IgD-negative memory B cell (primary cell): Measurements from ENCODE around the gene TMEM150A. TPM values are rescaled to one million over a fixed set of nuclear protein-coding genes. Genes with fewer than 3 reads are reported as not detected.
"Not testable (repeated sequence)": the region's sequence is repeated elsewhere in the genome, so short reads cannot be mapped to it uniquely, and the experiment has no call there.

Source experiments
- H3K27ac Mint-ChIP-seq, 3 donors: one replicate each; pipeline ENCODE4 v1.8.0; 2020 to 2022; ENCODE audit warnings: mild to moderate bottlenecking in 3 of 3, mixed read lengths in 3 of 3, moderate library complexity in 1 of 3
- H3K27me3 Mint-ChIP-seq: one replicate; pipeline ENCODE4 v1.8.0; 2021; ENCODE audit warnings: mixed read lengths
- H3K36me3 Mint-ChIP-seq: one replicate; pipeline ENCODE4 v1.8.0; 2020; ENCODE audit warnings: mild to moderate bottlenecking, mixed read lengths
- H3K4me1 Mint-ChIP-seq, 3 donors: one replicate each; pipeline ENCODE4 v1.8.0; 2020 to 2022; ENCODE audit warnings: mixed read lengths in 3 of 3, mild to moderate bottlenecking in 1 of 3
- H3K4me3 Mint-ChIP-seq, 4 donors: one replicate each; pipeline ENCODE4 v1.8.0; 2020 to 2022; ENCODE audit warnings: mild to moderate bottlenecking in 4 of 4, mixed read lengths in 4 of 4, moderate library complexity in 3 of 4
- H3K9me3 Mint-ChIP-seq, 3 donors: one replicate each; pipeline ENCODE4 v1.8.0; 2020 to 2021; ENCODE audit warnings: mixed read lengths in 3 of 3, mild to moderate bottlenecking in 1 of 3
- polyA plus RNA-seq: library from polyadenylated mRNA; unstranded; fragments of 300-500 nt; fragmentation: Illumina TruSeq; gene quantifications from one replicate; pipeline ENCODE4 v1.2.3, GENCODE V29; 2021

The TMEM150A gene
- polyA plus RNA-seq, 1 donor from 2014 or later = 13.4 TPM

DNA sequence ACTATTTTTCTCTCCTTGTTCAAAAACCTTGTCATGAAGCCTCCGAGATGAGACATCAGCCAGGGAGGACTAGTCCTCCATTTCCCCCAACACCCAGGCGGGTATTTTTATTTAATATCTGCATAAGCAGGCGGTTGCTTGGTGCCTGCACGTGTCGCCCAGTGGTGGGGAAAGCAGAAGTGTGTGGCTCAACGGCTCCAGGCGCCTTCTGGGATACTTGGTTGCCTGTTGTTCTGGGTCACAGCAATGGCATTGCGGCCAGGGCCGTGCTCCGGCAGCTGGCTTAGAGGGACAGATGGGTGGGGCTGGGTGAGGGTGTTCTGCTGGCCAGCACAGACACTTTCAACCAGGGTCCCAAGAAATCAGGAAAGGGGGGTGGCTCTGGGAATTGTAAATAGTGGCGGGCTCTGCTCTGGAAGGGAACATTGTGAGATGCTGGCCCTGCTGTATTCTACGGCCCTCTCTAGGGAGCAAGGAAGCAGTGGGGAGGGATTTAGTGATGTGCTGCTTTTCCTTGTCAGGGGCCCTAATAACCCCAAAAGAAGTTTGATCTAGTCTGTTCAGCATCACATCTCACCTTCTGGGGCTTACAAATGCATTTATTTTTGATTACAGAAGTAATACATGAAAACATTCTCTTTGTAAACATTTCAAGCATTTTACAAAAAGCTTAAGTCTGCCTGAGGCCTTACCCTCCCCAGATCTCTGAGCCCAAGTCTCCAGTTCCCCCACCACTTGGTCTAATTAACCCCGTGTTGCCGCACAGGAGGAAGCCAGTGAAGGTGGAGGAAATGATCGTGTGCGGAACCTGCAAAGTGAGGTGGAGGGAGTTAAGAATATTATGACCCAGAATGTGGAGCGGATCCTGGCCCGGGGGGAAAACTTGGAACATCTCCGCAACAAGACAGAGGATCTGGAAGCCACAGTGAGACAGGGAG, 24.0 kb downstream of the TMEM150A start:
- H3K4me1 Mint-ChIP-seq = peaks cover 18 to 28% (median 20%) of the 10 kb centered on the region in 3 donors
- peaks cover 8% of the 10 kb centered on the region for H3K36me3 Mint-ChIP-seq
- H3K27ac Mint-ChIP-seq = peak overlapping the region; percentile 62 to 96 (median 95)
- peak overlapping the region; percentile 88 to 99 (median 92) for H3K4me3 Mint-ChIP-seq
- no peaks in the 10 kb centered on the region for H3K27me3 Mint-ChIP-seq
- H3K9me3 Mint-ChIP-seq = no peaks in the 10 kb centered on the region

DNA sequence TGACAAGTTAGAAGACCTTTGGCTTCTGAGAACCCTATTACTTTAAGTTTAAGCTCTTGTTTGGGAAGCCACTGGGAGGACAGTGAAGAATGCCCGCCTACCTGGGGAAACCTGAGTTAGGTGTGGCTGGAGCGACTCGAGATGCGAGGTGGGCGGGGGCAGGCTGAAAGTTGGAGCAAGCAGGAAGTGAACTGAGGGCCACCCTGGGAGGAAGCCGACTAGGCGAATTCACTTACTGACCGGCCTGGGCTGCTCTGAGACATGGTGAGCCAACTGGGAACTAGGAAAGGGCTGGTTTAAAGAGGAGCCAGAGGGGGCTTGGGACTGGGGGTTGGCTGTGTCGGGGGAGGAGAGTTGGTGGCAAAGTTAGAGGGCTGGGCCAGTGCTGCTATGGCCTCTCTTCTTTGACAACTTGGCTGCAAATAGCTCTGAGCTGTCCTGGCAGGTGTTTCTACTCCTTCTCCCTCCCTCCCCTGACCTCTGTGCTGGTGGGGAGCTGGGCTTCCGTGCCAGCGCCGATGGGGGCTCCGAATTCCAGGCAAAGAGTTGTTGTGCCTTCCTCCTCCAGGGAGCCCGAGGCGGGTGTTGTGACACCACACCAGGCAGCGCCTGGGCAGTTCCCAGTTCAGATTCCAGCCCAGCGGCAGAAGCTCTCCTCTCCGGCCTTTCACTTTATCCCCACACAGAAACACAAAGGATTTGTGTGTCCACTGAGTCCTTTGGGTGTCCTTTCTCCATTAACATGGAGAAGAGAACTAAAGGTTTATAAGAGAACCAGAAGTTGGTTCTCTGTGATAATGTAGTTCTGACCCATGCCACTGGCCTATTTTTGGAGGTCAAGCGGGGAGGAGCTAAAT, 24.9 kb downstream of the TMEM150A start, which contains the start of gene VAMP8:
Gene VAMP8, plus strand, starts transcription at position 201 of the 857 bp plus-strand sequence. Its CDS starts 61 bp downstream, at position 262.
- Mint-ChIP-seq H3K27me3 (no peaks in the 10 kb centered on the region), H3K9me3 (no peaks in the 10 kb centered on the region), H3K4me1 (peaks cover 16 to 26% (median 18%) of the 10 kb centered on the region in 3 donors), H3K4me3 (peak within 1 kb of the TSS; percentile 88 to 99 (median 92)), H3K27ac (peak within 1 kb of the TSS; percentile 62 to 96 (median 95)), H3K36me3 (peaks cover 7% of the 10 kb centered on the region)

GRCh38 chr2:85577063-85577385, 25.5 kb downstream of the TMEM150A start:
- peak overlapping the region; percentile 62 to 96 (median 95) for H3K27ac Mint-ChIP-seq

DNA sequence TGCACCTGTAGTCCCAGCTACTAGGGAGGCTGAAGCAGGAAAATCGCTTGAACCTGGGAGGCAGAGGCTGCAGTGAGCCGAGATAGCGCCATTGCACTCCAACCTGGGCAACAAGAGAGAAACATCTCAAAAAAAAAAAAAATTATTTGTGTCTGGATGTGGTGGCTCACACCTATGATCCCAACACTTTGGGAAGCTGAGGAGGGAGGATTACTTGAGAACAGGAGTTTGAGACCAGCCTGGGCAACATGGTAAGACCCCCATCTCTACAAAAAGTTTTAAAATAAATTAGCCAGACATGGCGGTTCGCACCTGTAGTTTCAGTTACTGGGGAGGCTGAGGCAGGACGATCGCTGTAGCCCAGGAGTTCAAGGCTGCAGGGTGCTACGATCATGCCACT, 26.8 kb downstream of the TMEM150A start:
- Mint-ChIP-seq H3K9me3 (no peaks in the 10 kb centered on the region), H3K36me3 (peaks cover 2% of the 10 kb centered on the region), H3K4me3 (peak overlapping the region in 1 of 4 donors; percentile 88), H3K27ac (no peak overlapping the region), H3K4me1 (peaks cover 15 to 20% (median 18%) of the 10 kb centered on the region in 3 donors), H3K27me3 (no peaks in the 10 kb centered on the region)

More at GRCh38 chr2:85577063-85577385, 25.5 kb downstream of the TMEM150A start:
- H3K4me3 Mint-ChIP-seq = peak overlapping the region; percentile 88 to 99 (median 92)
- peaks cover 16 to 25% (median 18%) of the 10 kb centered on the region in 3 donors for H3K4me1 Mint-ChIP-seq
- no peaks in the 10 kb centered on the region for H3K9me3 Mint-ChIP-seq
- no peaks in the 10 kb centered on the region for H3K27me3 Mint-ChIP-seq
- H3K36me3 Mint-ChIP-seq = peaks cover 6% of the 10 kb centered on the region

DNA sequence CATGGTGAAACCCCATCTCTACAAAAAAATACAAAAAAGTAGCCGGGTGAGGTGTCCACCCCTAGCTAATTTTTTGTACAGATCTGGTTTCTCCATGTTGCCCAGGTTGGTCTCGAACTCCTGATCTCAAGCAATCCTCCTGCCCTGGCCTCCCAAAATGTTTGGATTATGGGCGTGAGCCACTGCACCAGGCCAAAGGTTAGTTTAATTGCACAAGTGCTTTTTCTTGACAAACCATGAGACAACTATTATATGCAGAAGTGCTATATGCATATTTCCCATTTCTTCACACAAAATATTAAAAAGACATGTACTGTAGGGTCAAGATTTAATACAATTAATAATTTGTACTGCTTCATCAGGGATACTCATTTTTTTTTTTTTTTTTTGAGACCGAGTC, 36.2 kb downstream of the TMEM150A start:
- H3K27me3 Mint-ChIP-seq = peaks cover 1% of the 10 kb centered on the region
- H3K4me1 Mint-ChIP-seq = peaks cover 7 to 12% (median 9%) of the 10 kb centered on the region in 3 donors
- H3K4me3 Mint-ChIP-seq = no peak overlapping the region
- H3K36me3 Mint-ChIP-seq = peaks cover 2% of the 10 kb centered on the region
- H3K27ac Mint-ChIP-seq = peak overlapping the region in 1 of 3 donors; percentile 5
- no peaks in the 10 kb centered on the region for H3K9me3 Mint-ChIP-seq

GRCh38 chr2:85564144-85564563, 38.3 kb downstream of the TMEM150A start:
- peak overlapping the region in 3 of 4 donors; percentile 41 to 67 (median 52) for H3K4me3 Mint-ChIP-seq
- no peaks in the 10 kb centered on the region for H3K9me3 Mint-ChIP-seq
- H3K4me1 Mint-ChIP-seq = peaks cover 17 to 22% (median 19%) of the 10 kb centered on the region in 3 donors
- H3K27ac Mint-ChIP-seq = peak overlapping the region; percentile 14 to 42 (median 18)
- H3K36me3 Mint-ChIP-seq = peaks cover 2% of the 10 kb centered on the region
- H3K27me3 Mint-ChIP-seq = no peaks in the 10 kb centered on the region

DNA sequence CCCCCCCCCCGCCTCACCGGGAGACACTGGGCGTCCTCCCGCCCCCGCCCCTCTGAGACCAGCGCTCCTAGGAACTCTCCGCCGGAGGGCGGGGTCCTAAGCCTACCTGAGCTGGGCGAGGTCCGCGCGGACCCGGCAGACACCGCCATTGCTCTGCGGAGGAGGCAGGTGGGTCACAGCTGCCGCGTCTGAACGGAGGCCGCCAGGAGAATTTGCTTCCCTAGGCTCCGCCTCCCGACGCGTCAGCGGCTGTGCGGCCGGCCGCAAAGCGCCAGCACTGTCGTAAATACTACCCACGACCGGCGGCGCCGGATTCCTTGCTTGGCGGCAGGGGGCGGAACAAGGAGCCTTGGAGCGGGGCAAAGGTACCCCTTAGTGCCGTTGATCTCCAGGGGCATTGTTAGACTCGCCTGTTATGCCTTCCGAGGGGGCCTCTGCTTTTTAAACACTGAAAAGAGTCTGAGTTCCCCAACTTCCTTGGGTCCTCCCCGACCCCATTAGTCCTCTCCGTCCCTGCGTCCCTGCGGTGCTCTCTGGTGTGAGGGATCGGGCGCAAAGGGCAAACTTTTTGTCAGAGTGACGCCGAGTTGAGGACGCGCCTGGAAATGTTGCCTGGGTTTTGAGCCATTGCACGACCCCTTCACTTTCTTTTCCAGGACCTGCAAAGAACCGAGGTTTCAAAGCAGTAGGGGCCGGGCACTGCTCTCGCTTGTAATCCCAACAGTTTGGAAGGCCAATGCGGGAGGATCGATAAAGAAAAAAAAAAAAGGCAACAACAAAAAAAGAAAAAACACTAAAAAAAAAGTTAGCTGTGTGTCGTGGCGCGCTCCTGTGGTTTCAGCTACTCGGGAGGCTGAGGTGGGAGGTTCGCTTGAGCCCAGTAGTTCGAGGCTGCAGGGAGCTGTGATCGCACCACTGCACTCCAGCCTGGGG, 41.0 kb downstream of the TMEM150A start, which contains the start of gene GGCX:
Gene GGCX, minus strand, starts transcription at position 214 of the 933 bp plus-strand sequence. Its CDS starts 65 bp downstream, at position 149.
- Mint-ChIP-seq H3K9me3 (no peaks in the 10 kb centered on the region), H3K4me1 (peaks cover 17 to 22% (median 21%) of the 10 kb centered on the region in 3 donors)

DNA sequence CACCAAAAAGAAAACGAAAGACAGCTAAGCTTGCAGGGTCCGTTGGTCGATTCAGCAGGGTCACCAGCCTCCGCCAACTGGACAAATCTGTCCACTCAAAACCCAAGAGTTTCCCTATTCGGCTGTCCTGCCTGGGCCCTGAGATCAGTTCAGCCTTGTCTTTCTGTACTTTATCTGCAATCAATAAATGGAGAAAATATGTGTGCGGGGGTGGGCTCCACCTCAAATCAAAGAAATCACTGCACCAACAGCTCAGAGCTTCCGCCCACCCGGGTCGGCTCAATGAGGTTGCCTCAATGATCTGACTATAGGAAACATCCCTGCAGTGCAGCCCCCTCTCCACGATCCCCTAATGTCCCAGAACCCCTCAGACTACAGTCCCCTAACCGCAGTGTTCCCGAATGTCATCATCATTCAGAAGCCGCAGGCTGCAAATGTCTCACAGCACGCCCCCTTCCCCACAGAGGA, 41.7 kb downstream of the TMEM150A start:
- H3K27ac Mint-ChIP-seq = peak overlapping the region; percentile 91 to 94 (median 92)
- peak overlapping the region; percentile 96 to 97 (median 96) for H3K4me3 Mint-ChIP-seq
- no peaks in the 10 kb centered on the region for H3K9me3 Mint-ChIP-seq
- H3K4me1 Mint-ChIP-seq = peaks cover 17 to 22% (median 21%) of the 10 kb centered on the region in 3 donors
- peaks cover 4% of the 10 kb centered on the region for H3K36me3 Mint-ChIP-seq
- H3K27me3 Mint-ChIP-seq = no peaks in the 10 kb centered on the region

More for the DNA sequence above, 41.0 kb downstream of the TMEM150A start, which contains the start of gene GGCX:
- Mint-ChIP-seq H3K27me3 (no peaks in the 10 kb centered on the region), H3K27ac (peak within 1 kb of the TSS; percentile 91 to 95 (median 94)), H3K36me3 (peaks cover 5% of the 10 kb centered on the region), H3K4me3 (peak within 1 kb of the TSS; percentile 96 to 97 (median 96))

DNA sequence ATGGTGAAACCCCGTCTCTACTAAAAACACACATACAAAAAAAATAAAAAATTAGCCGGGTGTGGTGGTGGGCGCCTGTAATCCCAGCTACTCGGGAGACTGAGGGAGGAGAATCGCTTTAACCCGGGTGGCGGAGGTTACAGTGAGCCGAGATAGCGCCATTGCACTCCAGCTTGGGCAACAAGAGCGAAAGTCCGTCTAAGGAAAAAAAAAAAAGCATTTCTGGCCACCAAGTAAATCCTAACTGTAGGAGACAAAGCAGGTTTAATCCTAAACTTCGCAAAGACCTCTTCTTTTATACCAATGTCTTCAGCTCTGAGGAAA, 42.1 kb downstream of the TMEM150A start:
- H3K4me1 Mint-ChIP-seq = peaks cover 17 to 22% (median 21%) of the 10 kb centered on the region in 3 donors
- not testable (repeated sequence) for H3K9me3 Mint-ChIP-seq, H3K36me3 Mint-ChIP-seq, H3K27me3 Mint-ChIP-seq
- H3K27ac Mint-ChIP-seq = peak overlapping the region; percentile 91 to 94 (median 92)
- peak overlapping the region; percentile 96 to 97 (median 96) for H3K4me3 Mint-ChIP-seq

DNA sequence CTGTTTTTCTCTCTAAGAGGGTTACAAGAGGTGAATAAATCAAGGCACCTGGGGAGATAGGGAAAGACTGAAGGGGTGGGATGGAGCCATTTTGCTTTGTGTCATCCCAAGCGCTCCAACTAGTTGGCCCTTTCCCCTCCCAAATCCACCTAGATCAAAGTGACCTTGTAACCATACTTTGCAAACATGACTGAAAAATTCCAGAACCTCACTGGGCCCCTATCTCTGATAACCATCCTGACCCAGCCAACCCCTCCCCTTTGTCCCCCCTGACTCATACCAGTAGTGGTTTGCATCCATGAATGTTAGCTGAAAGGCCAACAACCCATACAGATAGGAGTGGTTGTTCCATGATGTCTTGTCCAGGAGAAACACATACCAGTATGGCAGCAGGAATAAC, 44.3 kb downstream of the TMEM150A start:
- Mint-ChIP-seq H3K4me3 (peak overlapping the region in 1 of 4 donors; percentile 80), H3K27ac (no peak overlapping the region)

DNA sequence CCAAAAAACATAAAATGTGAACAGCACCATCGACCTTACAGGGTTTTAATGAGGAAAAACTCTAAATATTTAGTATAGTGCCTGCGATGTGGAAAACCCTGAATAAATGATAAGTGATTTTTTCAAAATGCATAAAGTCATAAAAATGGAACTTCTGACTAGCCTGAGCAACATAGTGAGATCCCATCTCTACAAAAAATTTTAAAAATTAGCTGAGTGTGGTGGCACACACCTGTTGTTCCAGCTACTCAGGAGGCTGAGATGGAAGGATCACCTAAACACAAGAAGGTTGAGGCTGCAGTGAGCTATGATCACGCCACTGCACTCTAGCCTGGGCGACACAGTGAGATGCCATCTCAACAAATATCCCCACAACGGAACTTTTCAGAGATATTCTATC, 45.4 kb downstream of the TMEM150A start:
- Mint-ChIP-seq H3K27me3 (no peaks in the 10 kb centered on the region), H3K9me3 (no peaks in the 10 kb centered on the region), H3K4me3 (peak overlapping the region in 1 of 4 donors; percentile 60), H3K4me1 (peaks cover 11 to 15% (median 13%) of the 10 kb centered on the region in 3 donors), H3K36me3 (peaks cover 3% of the 10 kb centered on the region), H3K27ac (no peak overlapping the region)

More for the DNA sequence above, 44.3 kb downstream of the TMEM150A start:
- Mint-ChIP-seq H3K9me3 (no peaks in the 10 kb centered on the region), H3K36me3 (peaks cover 3% of the 10 kb centered on the region), H3K4me1 (peaks cover 10 to 15% (median 14%) of the 10 kb centered on the region in 3 donors), H3K27me3 (no peaks in the 10 kb centered on the region)

GRCh38 chr2:85554980-85555612, 47.4 kb downstream of the TMEM150A start:
- Mint-ChIP-seq H3K9me3 (no peaks in the 10 kb centered on the region), H3K4me3 (no peak overlapping the region), H3K36me3 (peaks cover 4% of the 10 kb centered on the region), H3K27me3 (no peaks in the 10 kb centered on the region), H3K27ac (no peak overlapping the region), H3K4me1 (peaks cover 2 to 11% (median 9%) of the 10 kb centered on the region in 3 donors)

- H3K36me3 Mint-ChIP-seq = peaks cover 3% of the 10 kb centered on the region
- H3K27ac Mint-ChIP-seq = no peak overlapping the region
Observed at GRCh38 chr2:85553184-85553583, 49.3 kb downstream of the TMEM150A start.

More at GRCh38 chr2:85553184-85553583, 49.3 kb downstream of the TMEM150A start:
- Mint-ChIP-seq H3K4me3 (no peak overlapping the region), H3K27me3 (no peaks in the 10 kb centered on the region), H3K9me3 (no peaks in the 10 kb centered on the region), H3K4me1 (peaks cover 0 to 4% (median 4%) of the 10 kb centered on the region in 3 donors)
